ENCODE results near the gene TAF1. TPM values are rescaled to one million over a fixed set of nuclear protein-coding genes. Genes with fewer than 3 reads are reported as not detected.
"Not testable (repeated sequence)": the region's sequence is repeated elsewhere in the genome, so short reads cannot be mapped to it uniquely, and the experiment has no call there.

The TAF1 gene
- total RNA-seq, 2 donors from 2014 or later: 31.9 to 37.2 TPM

DNA sequence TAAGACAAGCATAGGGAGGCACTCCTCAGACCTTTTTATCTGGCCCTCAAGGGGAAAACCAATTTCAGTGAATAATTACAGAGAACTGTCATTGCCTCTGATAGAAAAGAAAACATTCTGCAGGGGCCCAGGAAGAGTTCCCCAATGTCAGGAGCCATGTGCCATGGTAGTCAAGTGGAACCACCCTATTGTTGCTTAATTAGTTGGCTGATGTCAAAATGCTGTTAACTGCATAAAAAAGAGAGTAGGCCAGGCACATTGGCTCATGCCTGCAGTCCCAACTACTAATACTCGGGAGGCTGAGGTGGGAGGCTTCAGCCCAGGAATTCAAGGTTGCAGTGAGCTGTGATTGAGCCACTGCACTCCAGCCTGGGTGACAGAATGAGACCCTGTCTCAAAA lies 138.2 kb downstream of the TAF1 start:
- Mint-ChIP-seq H3K9me3 (no peaks in the 10 kb centered on the region), H3K36me3 (ENCODE audit: low read depth) (no peaks in the 10 kb centered on the region), H3K27ac (no peak overlapping the region), H3K4me1 (no peaks in the 10 kb centered on the region), H3K27me3 (no peaks in the 10 kb centered on the region), H3K4me3 (no peak overlapping the region)
- ATAC-seq (replicated peaks): no peak

DNA sequence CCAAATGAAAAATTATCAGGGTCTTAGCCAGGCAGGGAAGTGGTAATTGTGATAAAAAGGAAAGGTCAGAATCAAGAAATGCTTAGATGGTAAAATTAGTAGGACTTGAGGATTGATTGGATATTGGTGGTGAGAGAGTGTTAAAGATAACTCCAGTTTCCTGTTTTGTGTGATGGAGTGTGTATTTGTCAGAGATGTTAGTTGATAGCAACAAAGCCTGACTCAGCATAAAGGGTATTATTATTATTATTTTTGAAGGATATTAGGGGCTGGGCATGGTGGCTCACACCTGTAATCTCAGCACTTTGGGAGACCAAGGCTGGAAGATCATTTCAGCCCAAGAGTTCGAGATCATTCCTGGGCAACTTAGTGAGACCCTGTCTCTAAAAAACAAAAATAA lies 143.1 kb downstream of the TAF1 start:
- H3K27me3 Mint-ChIP-seq: no peaks in the 10 kb centered on the region
- ATAC-seq (replicated peaks): no peak
- H3K27ac Mint-ChIP-seq: no peak overlapping the region
- H3K36me3 Mint-ChIP-seq (ENCODE audit: low read depth): no peaks in the 10 kb centered on the region
- H3K9me3 Mint-ChIP-seq: no peaks in the 10 kb centered on the region
- H3K4me1 Mint-ChIP-seq: peaks cover 4% of the 10 kb centered on the region
- H3K4me3 Mint-ChIP-seq: no peak overlapping the region

DNA sequence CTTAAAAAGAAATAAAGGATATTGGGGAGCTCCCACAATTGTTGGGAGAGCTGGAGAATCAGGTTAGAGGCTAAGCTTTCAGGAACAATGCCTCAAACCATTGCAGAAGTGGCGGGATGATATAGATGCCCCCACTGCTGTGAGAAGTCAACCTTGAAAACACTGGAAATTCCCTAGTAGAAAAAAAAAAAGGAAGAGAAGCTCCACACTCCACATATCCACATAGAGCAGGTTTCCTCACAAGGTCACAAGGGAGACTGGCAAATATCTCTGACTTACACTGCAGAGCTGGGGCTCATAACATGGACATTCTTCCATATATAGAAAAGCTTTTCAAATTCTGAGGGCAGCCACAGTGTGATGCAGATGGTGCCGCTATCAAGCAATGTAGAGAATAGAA lies 144.0 kb downstream of the TAF1 start:
- Mint-ChIP-seq H3K9me3 (no peaks in the 10 kb centered on the region), H3K27me3 (no peaks in the 10 kb centered on the region), H3K27ac (no peak overlapping the region), H3K36me3 (ENCODE audit: low read depth) (no peaks in the 10 kb centered on the region), H3K4me3 (no peak overlapping the region), H3K4me1 (peaks cover 10% of the 10 kb centered on the region)
- ATAC-seq (replicated peaks): no peak

DNA sequence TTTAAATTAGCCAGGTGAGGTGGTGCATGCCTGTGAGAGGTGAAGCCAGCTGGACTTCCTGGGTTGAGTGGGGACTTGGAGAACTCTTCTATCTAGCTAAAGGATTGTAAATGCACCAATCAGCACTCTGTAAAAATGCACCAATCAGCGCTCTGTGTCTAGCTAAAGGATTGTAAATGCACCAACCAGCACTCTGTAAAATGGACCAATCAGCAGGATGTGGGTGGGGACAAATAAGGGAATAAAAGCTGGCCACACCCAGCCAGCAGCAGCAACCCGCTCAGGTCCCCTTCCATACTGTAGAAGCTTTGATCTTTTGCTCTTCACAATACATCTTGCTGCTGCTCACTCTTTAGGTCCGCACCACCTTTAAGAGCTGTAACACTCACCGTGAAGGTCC lies 147.6 kb downstream of the TAF1 start:
- Mint-ChIP-seq H3K27ac (peak overlapping the region; percentile 44), H3K4me3 (peak overlapping the region; percentile 63)
- not testable (repeated sequence) for ATAC-seq (replicated peaks); H3K36me3 Mint-ChIP-seq (ENCODE audit: low read depth); H3K27me3 Mint-ChIP-seq; H3K4me1 Mint-ChIP-seq; H3K9me3 Mint-ChIP-seq

DNA sequence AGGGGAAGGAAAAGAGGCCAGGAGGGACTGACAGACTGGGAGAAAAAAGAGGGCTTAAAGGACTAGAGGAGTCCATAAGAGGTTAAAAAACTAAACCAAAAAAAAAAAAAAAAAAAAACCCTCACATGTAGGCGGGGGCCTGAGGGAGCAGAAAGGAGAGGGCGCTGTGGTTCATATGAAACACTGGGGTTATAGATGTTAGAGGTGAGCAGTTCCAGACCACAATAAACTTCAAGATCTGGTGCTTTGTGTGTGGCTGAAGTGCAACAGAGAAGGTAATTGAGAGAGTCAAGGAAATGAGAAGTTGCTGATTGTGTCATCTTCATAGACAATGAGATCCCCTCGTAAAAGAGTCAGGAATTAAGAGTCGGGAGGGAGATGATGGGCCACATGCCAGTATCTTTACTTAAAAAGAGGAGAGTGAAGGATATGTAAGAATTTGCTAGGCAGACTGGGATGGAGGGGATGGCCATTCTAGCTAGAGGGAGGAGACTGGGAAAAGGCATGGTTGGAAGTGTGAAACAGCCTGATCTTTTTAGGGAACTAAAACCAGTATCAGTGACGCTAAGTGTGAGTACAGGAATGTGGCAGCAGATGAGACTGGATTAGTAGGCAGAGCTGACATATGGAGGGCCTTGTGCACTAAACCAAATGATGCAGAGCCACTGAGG lies 148.3 kb downstream of the TAF1 start:
- Mint-ChIP-seq H3K27ac (peak overlapping the region; percentile 44), H3K36me3 (ENCODE audit: low read depth) (no peaks in the 10 kb centered on the region), H3K9me3 (no peaks in the 10 kb centered on the region), H3K4me3 (peak overlapping the region; percentile 63), H3K4me1 (peaks cover 10% of the 10 kb centered on the region), H3K27me3 (no peaks in the 10 kb centered on the region)
- peak; percentile 98 for ATAC-seq (replicated peaks)

DNA sequence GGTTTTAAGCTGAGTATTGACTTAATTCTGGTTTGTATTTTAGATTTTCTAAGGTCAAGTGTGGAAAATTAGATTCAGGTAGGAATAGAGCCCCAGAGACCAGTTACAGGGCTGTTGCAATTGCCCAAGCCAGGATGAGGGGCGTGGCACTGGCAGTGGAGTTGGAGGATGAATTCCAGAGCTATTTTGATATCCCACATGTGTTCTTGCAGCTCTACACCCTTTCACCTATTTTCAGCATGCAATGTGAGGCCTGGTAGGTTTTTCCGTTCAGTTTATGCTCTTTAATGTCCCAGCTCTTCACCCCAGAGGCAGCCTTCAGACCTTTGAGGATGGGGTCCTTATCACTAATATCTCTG lies 148.9 kb downstream of the TAF1 start:
- no peaks in the 10 kb centered on the region for H3K9me3 Mint-ChIP-seq
- peak overlapping the region; percentile 63 for H3K4me3 Mint-ChIP-seq
- ATAC-seq (replicated peaks): no peak

More for the DNA sequence above, 148.9 kb downstream of the TAF1 start:
- Mint-ChIP-seq H3K27me3 (no peaks in the 10 kb centered on the region), H3K27ac (peak overlapping the region; percentile 44), H3K36me3 (ENCODE audit: low read depth) (no peaks in the 10 kb centered on the region), H3K4me1 (peaks cover 10% of the 10 kb centered on the region)

Other genes starting within 250 kb of the TAF1 start
- 100 to 1,000 TPM in 1 of 2 donors, 10 to 100 TPM in 1; 46.2 to 144 TPM for gene MED12, start 247.8 kb upstream of the TAF1 start, total RNA-seq
- gene NLGN3, start 221.5 kb upstream of the TAF1 start, total RNA-seq: 1 to 10 TPM; 1.6 to 6.4 TPM
- under 1 TPM in 1 of 2 donors, not detected in 1; 0.21 TPM for gene GJB1, start 143.1 kb upstream of the TAF1 start, total RNA-seq
- gene ZMYM3, start 112.2 kb upstream of the TAF1 start, total RNA-seq: 10 to 100 TPM; 18.3 TPM
- gene NONO, start 82.7 kb upstream of the TAF1 start, total RNA-seq: 100 to 1,000 TPM; 394 to 499 TPM
- gene ITGB1BP2, start 64.6 kb upstream of the TAF1 start, total RNA-seq: 1 to 10 TPM; 7.4 to 9.2 TPM
- 100 to 1,000 TPM; 231 to 528 TPM for gene OGT, start 166.7 kb downstream of the TAF1 start, total RNA-seq
- 10 to 100 TPM in 1 of 2 donors, 1 to 10 TPM in 1; 4.9 to 10.7 TPM for gene GCNA, start 212.1 kb downstream of the TAF1 start, total RNA-seq